Neural cell (in vitro differentiated cells): Measurements from ENCODE around the gene CHORDC1.

Experiments used
- CTCF ChIP-seq: fragments of 450-650 bp; IDR thresholded peaks from 2 replicates; pipeline ENCODE4 v1.5.1; 2014; ENCODE audit warnings: antibody characterized with exemption, mild to moderate bottlenecking, moderate library complexity; ENCODE audit not compliant: poor library complexity, severe bottlenecking
- EP300 ChIP-seq: fragments of 450-650 bp; conservative IDR thresholded peaks from 2 replicates; pipeline ENCODE4 v1.6.1; 2014; ENCODE audit warnings: antibody characterized with exemption, mild to moderate bottlenecking, moderate library complexity; ENCODE audit not compliant: poor library complexity, severe bottlenecking
- EZH2 ChIP-seq: fragments of 200-600, 300-800 bp; shearing (Covaris generic), sonication (generic); IDR thresholded peaks from 2 replicates; pipeline ENCODE4 v1.6.1; 2014; ENCODE audit warnings: antibody characterized with exemption, low read length, borderline replicate concordance, mild to moderate bottlenecking; ENCODE audit not compliant: insufficient read depth, poor library complexity, severe bottlenecking
- MXI1 ChIP-seq: fragments of 450-650 bp; conservative IDR thresholded peaks from 2 replicates; pipeline ENCODE4 v1.6.1; 2014; ENCODE audit warnings: antibody characterized with exemption, mild to moderate bottlenecking; ENCODE audit not compliant: poor library complexity, severe bottlenecking
- POLR2AphosphoS5 ChIP-seq: IDR thresholded peaks from 2 replicates; pipeline ENCODE4 v1.6.1; 2012
- RAD21 ChIP-seq: fragments of 450-650 bp; conservative IDR thresholded peaks from 2 replicates; pipeline ENCODE4 v1.6.1; 2014; ENCODE audit warnings: antibody characterized with exemption, mild to moderate bottlenecking, moderate library complexity
- REST ChIP-seq: IDR thresholded peaks from 2 replicates; pipeline ENCODE4 v1.6.1; 2012; ENCODE audit warnings: borderline replicate concordance
- SMC3 ChIP-seq: fragments of 450-650 bp; conservative IDR thresholded peaks from 2 replicates; pipeline ENCODE4 v1.6.1; 2014; ENCODE audit warnings: antibody characterized with exemption, mild to moderate bottlenecking, moderate library complexity; ENCODE audit not compliant: poor library complexity
- TAF1 ChIP-seq: IDR thresholded peaks from 2 replicates; pipeline ENCODE4 v1.6.1; 2012; ENCODE audit warnings: low read depth

- no peak for TF ChIP-seq POLR2AphosphoS5
- no peak for TF ChIP-seq TAF1
- TF ChIP-seq CTCF = no peak
- TF ChIP-seq REST = no peak
- TF ChIP-seq EP300 = no peak
- TF ChIP-seq EZH2 = no peak
- TF ChIP-seq RAD21 = no peak
- no peak for TF ChIP-seq MXI1
- TF ChIP-seq SMC3 = no peak
These were observed 12.7 kb upstream of the CHORDC1 start for GRCh38 chr11:90235526-90235925.
